HK-2 (cell line): ENCODE data around the gene CUEDC1.

ENCODE experiments used
- DNase-seq: peaks from one replicate; pipeline ENCODE4 v3.0.0-alpha.2; 2018; ENCODE audit not compliant: unreplicated experiment

The CUEDC1 gene

GRCh38 chr17:57915985-57916757 lies 39.0 kb downstream of the CUEDC1 start:
- DNase-seq: no peak

GRCh38 chr17:57915544-57915943 lies 39.7 kb downstream of the CUEDC1 start:
- no peak for DNase-seq

GRCh38 chr17:57914273-57915142 lies 40.7 kb downstream of the CUEDC1 start:
- no peak for DNase-seq

GRCh38 chr17:57913575-57914272 lies 41.5 kb downstream of the CUEDC1 start:
- DNase-seq: no peak

- no peak for DNase-seq
Measured at GRCh38 chr17:57911834-57912673, 43.2 kb downstream of the CUEDC1 start.

GRCh38 chr17:57910462-57911420 lies 44.5 kb downstream of the CUEDC1 start:
- no peak for DNase-seq

GRCh38 chr17:57909551-57909950 lies 45.7 kb downstream of the CUEDC1 start:
- DNase-seq: no peak

- no peak for DNase-seq
Measured at GRCh38 chr17:57908278-57908677, 46.9 kb downstream of the CUEDC1 start.

GRCh38 chr17:57906910-57907309 lies 48.3 kb downstream of the CUEDC1 start:
- no peak for DNase-seq

GRCh38 chr17:57905875-57906455 lies 49.2 kb downstream of the CUEDC1 start:
- no peak for DNase-seq

- no peak for DNase-seq
Measured at GRCh38 chr17:57903961-57904360, 51.3 kb downstream of the CUEDC1 start.

GRCh38 chr17:57902800-57903759 lies 52.1 kb downstream of the CUEDC1 start:
- peak; percentile 87 for DNase-seq

- peak; percentile 35 for DNase-seq
Measured at GRCh38 chr17:57902117-57902799, 53.0 kb downstream of the CUEDC1 start.

GRCh38 chr17:57900991-57901743 lies 54.0 kb downstream of the CUEDC1 start:
- DNase-seq: no peak

- no peak for DNase-seq
Measured at GRCh38 chr17:57899822-57900221, 55.4 kb downstream of the CUEDC1 start.

GRCh38 chr17:57899391-57899790 lies 55.8 kb downstream of the CUEDC1 start:
- DNase-seq: no peak
